Stimulated activated CD8-positive, alpha-beta memory T cell treated with anti-CD3 and anti-CD28 coated beads, Interleukin-4, amount 100 ng/mL, for 24 hours (primary cell): ENCODE results near the gene MLXIPL.
"Not testable (repeated sequence)": the region's sequence is repeated elsewhere in the genome, so short reads cannot be mapped to it uniquely, and the experiment has no call there.

Experiments
- DNase-seq: peaks from one replicate; pipeline ENCODE4 v3.0.0-alpha.2; 2020; ENCODE audit warnings: low read depth

The MLXIPL gene

GRCh38 chr7:73555411-73555982, 68.8 kb downstream of the MLXIPL start:
- DNase-seq, result no peak

GRCh38 chr7:73550093-73550492, 74.2 kb downstream of the MLXIPL start:
- not testable (repeated sequence) for DNase-seq

DNA sequence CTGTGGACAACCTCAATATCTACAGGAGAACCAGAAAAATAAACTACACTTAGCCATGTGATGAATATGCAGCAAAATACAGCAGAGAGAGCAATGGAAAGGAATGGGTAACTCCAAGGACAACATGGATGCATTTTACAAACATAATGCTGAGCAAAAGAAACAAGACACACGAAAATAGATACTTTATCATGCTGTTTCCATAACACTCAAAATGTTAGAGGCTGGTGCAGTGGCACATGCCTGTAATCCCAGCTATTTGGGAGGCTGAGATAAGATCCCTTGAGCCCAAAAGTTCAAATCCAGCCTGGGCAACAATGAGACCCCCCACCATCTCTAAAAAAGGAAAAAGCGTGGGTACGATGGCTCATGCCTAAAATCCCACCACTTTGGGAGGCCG, 75.1 kb downstream of the MLXIPL start:
- DNase-seq, result no peak

GRCh38 chr7:73547841-73548240, 76.5 kb downstream of the MLXIPL start:
- DNase-seq, result no peak

DNA sequence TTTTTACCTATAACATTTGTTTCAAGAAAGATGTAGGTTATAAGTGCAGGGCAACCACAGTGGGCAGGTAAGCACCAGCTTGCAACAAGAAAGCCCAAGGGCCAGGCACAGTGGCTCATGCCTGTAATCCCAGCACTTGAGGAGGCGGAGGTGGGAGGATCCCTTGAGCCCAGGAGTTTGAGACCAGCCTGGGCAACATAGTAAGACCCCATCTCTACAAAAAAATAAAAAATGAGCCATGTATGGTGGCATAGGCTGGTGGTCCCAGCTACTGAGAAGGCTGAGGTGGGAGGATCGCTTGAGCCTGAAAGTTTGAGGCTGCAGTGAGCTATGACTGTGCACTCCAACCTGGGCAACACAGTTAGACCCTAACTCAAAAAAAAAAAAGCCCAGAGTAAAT, 79.6 kb downstream of the MLXIPL start:
- DNase-seq, result no peak
